Cardiac septum (tissue), 1 donor: Measurements from ENCODE around the gene GAD2. TPM values are rescaled to one million over a fixed set of nuclear protein-coding genes. Genes with fewer than 3 reads are reported as not detected.

Experiments
- DNase-seq: peaks from one replicate; pipeline ENCODE4 v3.0.0-alpha.2; 2020; ENCODE audit warnings: low spot score
- intact Hi-C: fragments of 100-400 bp; cut with DNase I; formaldehyde crosslinking; loops from one replicate; pipeline ENCODE4 v1.14.0; 2022
- long read RNA-seq: library from polyadenylated mRNA; unstranded; transcript quantifications from one replicate; pipeline ENCODE4 v2.0.0, GENCODE V29; 2021
- total RNA-seq: library from RNA; stranded (reverse); fragmentation: NEBNext Ultra II Directional; extraction: Animal tissue kit (Norgen Biotek cat#: 25700); gene quantifications from one replicate; pipeline ENCODE4 v1.2.1, GENCODE V29; 2021
- donor health status: DM: no; HTN: no; CAD: no.

The GAD2 gene
- not detected for total RNA-seq
- long read RNA-seq = 0 reads

DNA sequence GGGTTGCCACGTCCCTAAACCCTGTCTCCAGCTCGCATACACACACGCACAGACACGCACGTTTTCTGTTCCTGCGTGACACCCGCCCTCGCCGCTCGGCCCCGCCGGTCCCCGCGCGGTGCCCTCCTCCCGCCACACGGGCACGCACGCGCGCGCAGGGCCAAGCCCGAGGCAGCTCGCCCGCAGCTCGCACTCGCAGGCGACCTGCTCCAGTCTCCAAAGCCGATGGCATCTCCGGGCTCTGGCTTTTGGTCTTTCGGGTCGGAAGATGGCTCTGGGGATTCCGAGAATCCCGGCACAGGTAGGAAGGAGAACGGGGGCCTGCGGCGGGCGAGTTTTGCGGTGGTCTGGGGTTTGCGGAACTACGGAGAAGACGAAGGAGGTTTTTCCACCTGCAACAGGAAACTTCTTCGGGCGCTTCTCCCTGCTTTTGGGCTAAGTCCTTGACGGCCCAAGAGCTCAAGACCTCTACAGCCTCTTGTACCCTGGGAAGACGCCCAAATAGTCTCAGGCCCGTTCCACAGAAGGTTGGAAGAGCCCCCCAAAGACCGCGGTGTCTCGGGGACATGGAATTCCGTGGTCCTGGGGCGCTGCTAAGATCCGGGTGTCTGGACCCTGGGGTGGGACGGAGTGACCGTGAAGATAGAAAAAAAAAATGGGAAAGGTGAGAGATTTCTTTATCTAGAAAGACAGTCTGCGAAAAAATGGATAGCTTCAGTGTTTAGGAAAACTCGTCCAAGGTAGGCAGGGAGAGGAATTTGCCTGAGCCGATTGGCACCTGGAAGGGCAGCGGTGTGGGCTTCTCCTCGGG, at the start of gene GAD2:
Gene GAD2 (plus strand): TSS at position 190 of the 811 bp plus-strand sequence. CDS start 36 bp downstream, at position 226.
- intact Hi-C loops = no loop called here
- no peak for DNase-seq

DNA sequence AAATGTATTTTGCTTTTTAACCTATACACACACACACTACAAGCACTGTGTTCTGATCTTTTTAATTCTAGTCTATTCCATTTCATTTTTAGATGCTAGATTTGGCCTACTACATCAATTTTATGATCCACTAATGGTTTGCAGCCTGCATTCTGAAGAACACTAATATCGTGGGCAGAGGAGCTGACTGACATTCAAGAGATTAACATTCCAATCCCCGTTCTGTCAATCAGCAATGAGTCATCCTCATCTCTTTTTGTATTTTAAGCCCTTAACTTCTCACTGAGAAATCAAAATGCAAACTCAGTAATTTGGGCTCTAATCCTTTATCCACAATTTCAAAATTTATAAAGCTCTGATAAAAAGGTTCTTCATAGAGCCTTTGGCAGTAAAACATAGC, 47.1 kb upstream of the GAD2 start:
- DNase-seq = no peak
- intact Hi-C loops = no loop called here

DNA sequence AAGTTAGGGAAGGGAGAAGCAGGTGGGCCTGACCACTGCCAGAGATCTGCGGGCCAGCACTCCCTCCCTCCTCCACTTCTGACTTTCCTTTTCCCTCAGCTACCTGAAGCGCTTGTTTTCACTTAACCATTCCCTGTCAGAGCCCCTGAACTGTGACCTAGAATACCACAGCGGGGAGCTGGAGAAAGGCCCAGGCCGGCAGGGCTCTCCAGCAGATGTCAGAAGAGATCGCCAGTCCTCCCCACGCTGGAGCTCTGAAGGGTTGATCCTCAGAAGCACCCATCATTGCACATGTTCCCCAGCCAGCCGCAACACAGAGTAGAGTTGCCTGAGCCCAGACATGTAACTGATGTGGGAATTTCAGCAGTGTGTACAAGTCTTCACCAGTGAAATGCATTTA, 44.4 kb upstream of the GAD2 start:
- no peak for DNase-seq
- intact Hi-C loops = no loop called here

DNA sequence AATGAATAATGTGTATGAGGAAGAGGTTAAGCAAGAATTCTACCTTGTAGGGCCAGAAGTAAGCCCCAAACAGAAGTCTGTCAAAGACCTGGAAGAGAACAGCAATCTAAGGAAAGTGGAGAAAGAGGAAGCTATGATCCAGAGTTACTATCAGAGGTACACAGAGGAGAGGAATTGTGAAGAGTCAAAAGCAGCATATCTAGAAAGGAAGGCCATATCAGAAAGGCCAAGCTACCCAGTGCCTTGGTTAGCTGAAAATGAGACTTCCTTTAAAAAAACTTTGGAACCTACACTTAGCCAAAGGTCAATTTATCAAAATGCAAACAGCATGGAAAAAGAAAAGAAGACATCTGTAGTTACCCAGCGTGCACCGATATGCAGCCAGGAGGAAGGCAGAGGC, 42.7 kb upstream of the GAD2 start:
- intact Hi-C loops = no loop called here
- no peak for DNase-seq

DNA sequence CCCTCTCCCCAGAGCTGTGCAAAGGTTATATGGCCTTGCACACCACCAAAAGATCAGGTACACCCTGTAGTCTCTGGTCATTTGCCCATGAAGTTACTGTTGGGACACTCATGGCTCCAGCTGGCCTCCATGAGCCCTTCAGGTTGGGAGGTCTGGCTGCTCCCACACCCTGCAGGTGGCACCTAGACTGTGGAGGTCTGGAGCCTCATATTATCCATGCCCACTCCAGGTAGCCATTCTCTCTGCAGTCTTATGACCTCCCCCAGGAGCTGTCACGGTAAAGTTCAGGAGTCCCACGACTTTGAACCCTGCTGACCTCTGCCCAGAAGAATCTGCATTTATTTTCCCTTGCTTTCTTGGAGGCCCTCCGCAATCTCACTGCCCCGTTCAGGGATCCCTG, 39.2 kb upstream of the GAD2 start:
- intact Hi-C loops = no loop called here
- no peak for DNase-seq

DNA sequence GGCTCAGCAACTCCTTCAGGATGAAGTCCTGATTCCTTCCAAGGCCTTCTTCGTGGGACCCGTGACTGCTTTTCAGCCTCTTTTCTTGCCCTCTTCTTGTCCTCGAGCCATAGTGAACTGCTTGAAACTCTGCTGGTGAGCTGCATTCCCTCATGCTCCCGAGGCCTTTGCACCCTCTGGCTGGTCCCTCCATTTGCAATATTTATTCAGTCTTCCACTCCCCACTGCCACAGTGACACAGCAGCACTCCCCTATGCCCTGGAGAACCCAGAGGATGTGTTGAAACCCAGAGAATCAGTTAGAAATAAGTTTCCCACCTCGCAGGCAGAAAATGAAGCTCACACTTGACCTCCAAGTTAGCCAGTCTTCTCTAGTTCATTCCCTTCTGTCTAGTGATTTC, 22.3 kb upstream of the GAD2 start:
- no peak for DNase-seq
- intact Hi-C loops = no loop called here

DNA sequence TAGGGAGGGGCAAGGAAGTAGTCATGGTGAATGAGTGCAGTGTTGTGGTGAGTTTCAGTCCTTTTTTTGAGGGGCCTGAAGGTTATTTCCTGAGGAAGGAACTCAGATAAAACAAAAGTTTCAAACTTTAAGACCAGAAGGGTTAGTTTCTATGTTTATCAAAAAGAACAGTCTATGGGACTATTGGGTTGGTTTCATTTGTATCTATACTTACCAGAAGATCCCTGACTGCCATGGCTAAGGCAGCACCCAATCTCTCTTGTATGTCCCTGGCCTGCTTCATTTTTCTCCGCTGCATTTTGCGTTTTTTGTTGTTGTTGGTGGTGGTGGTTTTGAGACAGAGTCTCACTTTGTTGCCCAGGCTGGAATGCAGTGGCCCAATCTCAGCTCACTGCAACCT, 19.3 kb upstream of the GAD2 start:
- no peak for DNase-seq
- intact Hi-C loops = no loop called here

DNA sequence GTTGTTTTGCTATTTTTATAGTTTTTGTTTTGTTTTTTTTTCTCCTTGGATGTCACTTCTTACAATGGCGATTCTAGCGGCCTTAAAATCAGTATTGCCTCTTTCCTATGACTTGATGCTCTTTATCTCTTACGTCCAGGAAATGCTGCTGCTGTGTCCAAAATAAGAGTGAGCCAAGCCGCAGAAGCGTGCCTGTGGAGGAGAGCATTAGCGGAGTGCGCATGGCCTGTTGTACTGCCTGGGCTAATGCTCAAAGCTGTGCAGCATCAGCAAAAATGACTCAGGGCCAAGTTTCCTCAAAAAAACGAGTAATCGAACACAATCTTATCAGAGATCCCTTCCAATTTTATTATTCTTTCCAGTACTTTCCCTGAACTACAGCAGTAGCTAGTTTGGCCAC, 18.5 kb upstream of the GAD2 start:
- intact Hi-C loops = no loop called here
- DNase-seq = no peak

DNA sequence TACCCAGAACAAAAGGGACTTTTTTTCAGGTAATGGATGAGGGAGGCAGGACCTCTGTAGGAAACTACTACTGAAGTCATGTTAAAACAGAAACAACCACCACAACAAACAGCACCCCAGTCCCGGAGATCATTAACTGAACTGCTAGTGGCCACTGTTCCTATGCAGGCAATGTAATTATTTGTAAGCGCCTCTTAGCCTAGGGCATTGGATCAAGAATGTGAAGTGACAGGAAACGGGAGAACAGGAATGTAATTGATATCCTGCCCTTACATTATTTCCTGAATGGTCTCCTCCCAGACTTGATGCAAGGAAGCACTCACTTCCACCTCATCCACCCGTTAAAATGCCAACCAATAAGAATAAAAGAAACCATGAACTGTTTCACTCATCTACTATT, 16.7 kb upstream of the GAD2 start:
- no peak for DNase-seq
- intact Hi-C loops = no loop called here

DNA sequence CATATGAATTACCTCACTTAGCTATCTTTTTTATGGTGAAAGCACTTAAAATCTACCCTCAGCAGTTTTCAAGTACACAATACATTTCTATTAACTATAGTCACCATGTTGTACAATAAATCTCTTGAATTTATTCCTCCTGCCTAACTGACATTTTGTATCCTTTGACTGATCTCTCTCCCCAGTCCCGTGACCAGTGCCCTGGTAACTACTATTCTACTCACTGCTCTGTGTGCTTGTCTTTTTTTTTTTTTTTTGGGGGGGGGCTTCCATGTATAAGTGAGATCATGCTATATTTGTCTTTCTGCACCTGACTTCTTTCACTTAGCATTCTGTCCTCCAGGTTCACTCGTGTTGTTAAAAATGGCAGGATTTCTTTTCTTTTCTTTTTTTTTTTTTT, 11.4 kb upstream of the GAD2 start:
- intact Hi-C loops = no loop called here
- DNase-seq = no peak

DNA sequence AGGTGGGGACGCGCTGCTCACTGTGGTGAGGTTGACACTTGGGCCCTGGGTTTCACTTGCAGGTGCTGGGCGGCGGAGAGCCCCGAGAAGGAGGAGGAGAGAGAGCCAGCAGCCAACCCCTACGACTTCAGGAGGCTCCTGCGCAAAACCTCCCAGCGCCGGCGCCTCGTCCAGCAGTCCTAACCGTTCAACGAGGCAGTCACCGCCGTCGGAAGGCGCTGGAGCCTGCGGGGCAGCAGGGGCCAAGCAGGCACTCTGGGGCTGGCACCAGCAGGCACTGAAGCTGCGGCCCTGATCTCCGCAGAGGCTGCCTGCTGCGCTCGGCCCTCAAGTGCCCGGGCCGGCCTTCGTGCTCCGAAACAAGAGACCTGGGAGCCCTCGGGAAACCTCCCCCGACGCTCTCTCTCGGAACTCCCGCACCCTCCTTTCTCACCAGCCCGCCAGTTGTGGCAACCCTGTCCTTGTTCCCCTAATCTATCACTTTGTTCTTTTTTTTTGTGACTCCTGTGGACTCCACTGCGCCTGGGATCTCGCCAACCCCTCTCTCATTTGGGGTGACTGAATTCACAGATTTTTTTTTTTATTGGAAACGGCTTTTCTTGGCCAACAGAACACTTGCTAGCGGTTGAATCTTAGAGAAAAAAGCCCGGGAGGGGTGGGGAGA, 4.7 kb upstream of the GAD2 start:
- intact Hi-C loops = no loop called here
- no peak for DNase-seq

DNA sequence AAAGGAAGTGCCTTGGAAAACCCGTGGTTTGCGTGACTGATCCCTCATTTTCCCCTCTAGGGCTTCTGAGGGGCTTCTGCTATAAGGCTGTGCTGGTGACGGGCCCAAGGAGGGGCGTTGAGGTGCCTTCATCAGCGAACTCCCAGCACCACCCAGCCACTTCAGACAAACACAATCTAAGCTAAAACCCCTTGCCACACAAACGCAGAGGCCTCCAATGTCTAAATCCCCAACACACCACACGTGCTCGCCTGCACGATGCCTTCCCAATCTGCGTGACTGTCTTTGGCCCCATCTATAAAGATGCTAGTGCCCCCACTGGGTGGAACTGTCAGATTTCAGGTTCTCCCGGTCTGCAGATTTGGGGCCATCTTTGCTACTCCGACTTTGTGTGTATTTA, 4.1 kb upstream of the GAD2 start:
- no peak for DNase-seq
- intact Hi-C loops = no loop called here

DNA sequence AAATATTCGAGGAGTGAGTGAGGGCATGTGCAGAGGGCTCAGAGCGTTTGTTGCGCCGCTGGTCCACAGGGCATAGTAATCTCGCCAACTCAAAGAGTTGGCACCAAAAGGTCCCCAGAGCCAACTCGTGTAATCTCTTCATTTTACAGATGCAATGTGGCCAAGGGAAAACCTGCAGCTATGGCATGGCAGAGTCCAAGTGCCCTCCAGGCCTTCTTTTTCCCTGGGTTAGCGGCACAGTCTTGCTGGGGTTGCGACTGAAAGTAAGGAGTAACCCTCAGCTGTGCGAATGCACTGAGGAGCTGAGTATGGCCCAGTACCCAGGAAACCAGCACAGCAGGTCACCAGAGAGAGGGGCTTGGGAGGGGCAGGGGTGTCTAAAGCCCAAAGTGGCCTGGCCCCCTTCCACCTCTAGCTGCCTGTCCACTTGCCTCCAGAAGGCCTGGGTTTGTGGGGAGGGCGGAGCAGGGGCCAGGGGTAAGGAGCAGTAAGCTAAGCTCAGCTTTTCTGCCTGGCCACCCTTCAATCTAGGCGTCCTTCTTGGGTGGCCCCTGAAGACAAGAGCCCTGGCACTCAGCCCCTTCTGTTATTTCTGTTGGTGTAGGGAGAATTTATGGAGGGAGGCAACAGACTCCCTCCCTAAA, 3.3 kb upstream of the GAD2 start:
- intact Hi-C loops = no loop called here
- no peak for DNase-seq

DNA sequence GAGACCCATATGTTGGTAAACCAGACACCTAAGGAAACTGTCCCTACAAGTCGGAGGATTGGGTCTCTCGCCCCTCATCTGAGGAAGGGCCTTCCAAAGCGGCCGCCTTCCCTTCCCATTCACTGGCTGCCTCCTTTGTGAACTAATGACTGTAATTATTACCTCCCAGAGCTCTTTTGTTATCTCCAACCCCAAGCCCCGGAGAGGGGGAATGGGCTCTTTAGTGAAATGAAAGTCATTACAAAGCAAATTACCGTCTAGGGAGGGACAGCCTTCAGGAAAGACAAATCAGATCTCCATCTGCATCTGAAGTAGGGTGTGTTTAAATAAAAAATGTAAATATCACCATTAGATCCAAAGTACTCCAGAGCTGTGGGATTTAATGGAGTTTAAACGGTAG, 2.6 kb upstream of the GAD2 start:
- DNase-seq = no peak
- intact Hi-C loops = no loop called here

DNA sequence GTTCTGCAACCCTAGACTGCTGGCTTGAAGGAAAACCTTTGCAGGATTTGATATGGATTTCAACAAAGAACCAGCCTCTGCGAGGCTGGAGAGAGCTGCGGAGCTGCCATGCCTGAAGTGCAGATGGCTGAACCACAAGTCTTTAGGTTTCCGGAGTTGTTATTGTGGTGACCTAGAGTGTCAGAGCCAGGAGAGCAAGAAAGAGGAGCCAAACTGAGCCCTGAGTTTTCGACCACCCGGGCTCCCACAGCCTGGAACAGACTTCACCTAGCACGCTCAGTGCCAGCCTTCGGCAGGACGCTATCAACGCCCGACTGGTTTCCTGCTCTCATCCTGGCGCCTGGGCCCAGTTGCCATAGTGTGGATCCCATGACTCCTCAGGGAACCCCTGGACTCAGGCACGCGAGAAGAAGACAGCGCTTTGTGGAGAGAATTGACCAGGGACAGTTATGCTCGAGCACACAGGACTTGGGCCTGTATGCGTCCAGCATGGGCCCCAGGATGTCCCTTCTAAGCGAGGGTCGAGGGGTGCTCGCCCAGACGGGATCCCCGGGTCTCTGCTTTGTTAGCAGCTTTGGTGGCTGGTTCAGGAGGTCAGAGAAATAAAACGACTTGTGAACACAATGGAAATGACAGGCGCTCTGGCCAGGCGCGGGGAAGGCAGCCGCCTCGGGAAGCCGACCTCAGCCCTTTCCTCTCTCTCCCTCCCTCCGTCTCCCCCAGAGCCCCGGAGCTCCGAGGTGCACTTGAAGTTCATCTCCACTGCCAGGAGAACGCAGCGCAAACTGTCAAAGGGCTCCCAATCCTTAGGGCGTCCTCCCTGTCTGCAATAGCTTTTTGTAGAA, 1.8 kb upstream of the GAD2 start:
- DNase-seq = no peak
- intact Hi-C loops = no loop called here

DNA sequence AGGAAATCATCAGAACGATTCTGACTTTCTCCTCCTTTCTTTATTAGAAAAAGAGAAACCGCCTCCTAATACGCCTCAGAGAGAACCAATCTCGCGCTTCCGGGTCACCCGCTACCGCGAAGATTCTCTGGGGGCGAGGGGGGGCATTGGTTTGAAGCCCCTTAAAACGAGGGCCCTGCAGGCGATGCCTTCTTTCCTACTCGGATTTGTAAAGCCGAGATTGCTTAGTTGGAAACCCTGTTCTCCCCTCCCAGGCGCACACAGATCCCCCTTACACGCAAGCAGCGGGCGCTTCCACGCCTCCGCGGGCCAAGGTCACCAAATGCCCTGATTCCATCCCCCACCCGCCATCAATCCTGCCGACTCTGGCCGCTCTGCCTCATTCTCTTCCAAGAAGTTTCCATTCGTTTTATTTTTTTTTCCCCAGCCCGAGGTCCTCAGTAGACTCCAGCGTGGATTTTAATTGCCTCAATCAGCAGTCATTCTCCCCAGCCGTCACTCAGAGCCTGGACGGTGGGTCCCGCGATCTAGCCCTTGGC, 1.1 kb upstream of the GAD2 start:
- no peak for DNase-seq
- intact Hi-C loops = no loop called here

DNA sequence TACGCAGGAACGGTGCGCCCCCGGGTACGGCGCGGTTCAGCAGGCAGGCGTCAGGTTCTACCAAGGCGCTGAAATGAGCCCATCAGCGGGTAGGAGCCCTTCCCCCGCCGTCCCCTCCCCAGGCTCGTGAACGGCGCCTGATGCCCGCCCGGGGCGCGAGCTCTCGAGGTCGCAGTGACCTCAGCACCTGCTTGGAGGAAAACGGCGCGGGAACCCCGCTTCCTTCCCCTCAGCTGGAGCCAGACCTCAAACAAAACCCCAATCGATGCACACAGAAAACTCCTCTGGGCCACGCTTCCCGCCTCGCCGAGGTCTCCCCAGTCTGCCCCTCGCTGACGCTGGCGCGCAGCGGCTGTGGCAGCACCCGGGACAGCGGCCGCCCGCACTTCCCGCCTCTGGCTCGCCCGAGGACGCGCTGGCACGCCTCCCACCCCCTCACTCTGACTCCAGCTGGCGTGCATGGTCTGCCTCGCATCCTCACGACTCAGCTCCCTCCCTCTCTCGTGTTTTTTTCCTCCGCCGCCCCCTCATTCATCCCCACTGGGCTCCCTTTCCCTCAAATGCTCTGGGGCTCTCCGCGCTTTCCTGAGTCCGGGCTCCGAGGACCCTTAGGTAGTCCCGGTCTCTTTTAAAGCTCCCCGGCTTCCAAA, 514 bp upstream of the GAD2 start:
- intact Hi-C loops = no loop called here

DNA sequence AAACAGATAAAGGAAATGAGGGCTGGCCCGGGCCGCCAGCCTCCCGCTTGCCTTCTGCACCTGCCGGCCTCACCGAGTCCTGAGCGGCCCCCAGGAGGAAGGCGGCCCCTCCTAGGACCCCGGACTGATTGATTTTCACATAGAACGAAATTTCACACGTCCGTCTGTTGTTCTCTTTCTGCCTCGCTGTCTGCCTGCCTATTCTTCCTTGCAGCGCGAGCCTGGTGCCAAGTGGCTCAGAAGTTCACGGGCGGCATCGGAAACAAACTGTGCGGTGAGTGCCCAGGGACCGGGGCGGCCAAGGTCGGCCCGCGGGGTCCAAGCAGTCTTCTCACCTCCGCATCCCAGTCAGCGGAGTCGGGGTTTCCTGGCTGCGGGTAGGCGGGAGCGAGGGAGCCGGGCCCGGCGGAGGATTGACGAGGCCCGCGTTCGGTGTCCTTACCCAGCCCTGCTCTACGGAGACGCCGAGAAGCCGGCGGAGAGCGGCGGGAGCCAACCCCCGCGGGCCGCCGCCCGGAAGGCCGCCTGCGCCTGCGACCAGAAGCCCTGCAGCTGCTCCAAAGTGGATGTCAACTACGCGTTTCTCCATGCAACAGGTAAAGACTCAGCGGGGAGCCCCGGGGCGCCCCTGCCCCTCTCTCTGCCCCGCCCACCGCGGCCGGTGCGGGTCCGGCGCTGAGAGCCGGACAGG, 967 bp downstream of the GAD2 start:
- intact Hi-C loops = no loop called here
- DNase-seq = no peak

More for the DNA sequence above, 514 bp upstream of the GAD2 start:
- DNase-seq = no peak

DNA sequence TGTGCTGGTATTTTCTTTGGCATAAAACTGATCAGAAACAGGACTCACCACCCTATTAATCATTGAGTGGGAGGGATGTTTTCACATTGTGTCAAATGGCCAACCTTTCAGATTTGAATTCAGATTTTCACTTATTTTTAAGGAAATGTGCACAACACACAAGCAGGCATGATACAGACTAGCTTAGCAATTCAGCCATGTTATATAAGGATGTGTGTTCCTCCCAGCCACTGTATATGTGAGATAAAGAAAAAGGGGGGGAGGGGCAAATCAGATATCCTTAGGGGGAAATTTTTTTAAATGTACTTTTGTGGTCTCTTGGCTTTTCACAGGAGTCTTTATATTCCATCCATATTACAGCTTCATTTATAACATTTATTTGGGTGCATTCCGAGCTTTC, 3.1 kb downstream of the GAD2 start:
- DNase-seq = no peak
- intact Hi-C loops = no loop called here
